GM12864 (cell line): ENCODE results near the gene FAM107B.
A peak's percentile ranks its signal among the peaks of the same experiment; 100 is the strongest.
"Not testable (repeated sequence)": the region's sequence is repeated elsewhere in the genome, so short reads cannot be mapped to it uniquely, and the experiment has no call there.

Experiments
- DNase-seq: peaks from one replicate; pipeline ENCODE4 v3.0.0-alpha.2; 2011; ENCODE audit warnings: low read depth
- H3K4me3 ChIP-seq: 2 replicates; pipeline ENCODE4 v1.5.1; 2011; ENCODE audit warnings: mild to moderate bottlenecking, low read depth, low read length, control low read depth
- CTCF ChIP-seq: IDR thresholded peaks from 2 replicates; pipeline ENCODE4 v1.5.1; 2011; ENCODE audit warnings: low read depth, mild to moderate bottlenecking, moderate library complexity, low read length, control low read depth, inconsistent platforms; ENCODE audit errors: missing control alignments

The FAM107B gene

GRCh38 chr10:14665865-14666857 lies 108.5 kb downstream of the FAM107B start:
- H3K4me3 ChIP-seq = no peak overlapping the region
- DNase-seq = no peak
- TF ChIP-seq CTCF = no peak

GRCh38 chr10:14665304-14665703 lies 109.4 kb downstream of the FAM107B start:
- TF ChIP-seq CTCF = no peak
- no peak for DNase-seq

GRCh38 chr10:14664345-14664744 lies 110.4 kb downstream of the FAM107B start:
- no peak for TF ChIP-seq CTCF
- no peak for DNase-seq
- H3K4me3 ChIP-seq = no peak overlapping the region

More at GRCh38 chr10:14665304-14665703, 109.4 kb downstream of the FAM107B start:
- H3K4me3 ChIP-seq = no peak overlapping the region

- H3K4me3 ChIP-seq = no peak overlapping the region
- DNase-seq = no peak
- no peak for TF ChIP-seq CTCF
These were observed 112.9 kb downstream of the FAM107B start for GRCh38 chr10:14661818-14662217.

GRCh38 chr10:14660831-14661230 lies 113.9 kb downstream of the FAM107B start:
- no peak overlapping the region for H3K4me3 ChIP-seq
- DNase-seq = no peak

GRCh38 chr10:14659626-14660196 lies 115.0 kb downstream of the FAM107B start:
- H3K4me3 ChIP-seq = no peak overlapping the region
- no peak for TF ChIP-seq CTCF
- peak; percentile 91 for DNase-seq

More at GRCh38 chr10:14660831-14661230, 113.9 kb downstream of the FAM107B start:
- no peak for TF ChIP-seq CTCF

GRCh38 chr10:14659137-14659536 lies 115.6 kb downstream of the FAM107B start:
- not testable (repeated sequence) for DNase-seq, H3K4me3 ChIP-seq
